ENCODE measurements around the gene ACAA2.

DNA sequence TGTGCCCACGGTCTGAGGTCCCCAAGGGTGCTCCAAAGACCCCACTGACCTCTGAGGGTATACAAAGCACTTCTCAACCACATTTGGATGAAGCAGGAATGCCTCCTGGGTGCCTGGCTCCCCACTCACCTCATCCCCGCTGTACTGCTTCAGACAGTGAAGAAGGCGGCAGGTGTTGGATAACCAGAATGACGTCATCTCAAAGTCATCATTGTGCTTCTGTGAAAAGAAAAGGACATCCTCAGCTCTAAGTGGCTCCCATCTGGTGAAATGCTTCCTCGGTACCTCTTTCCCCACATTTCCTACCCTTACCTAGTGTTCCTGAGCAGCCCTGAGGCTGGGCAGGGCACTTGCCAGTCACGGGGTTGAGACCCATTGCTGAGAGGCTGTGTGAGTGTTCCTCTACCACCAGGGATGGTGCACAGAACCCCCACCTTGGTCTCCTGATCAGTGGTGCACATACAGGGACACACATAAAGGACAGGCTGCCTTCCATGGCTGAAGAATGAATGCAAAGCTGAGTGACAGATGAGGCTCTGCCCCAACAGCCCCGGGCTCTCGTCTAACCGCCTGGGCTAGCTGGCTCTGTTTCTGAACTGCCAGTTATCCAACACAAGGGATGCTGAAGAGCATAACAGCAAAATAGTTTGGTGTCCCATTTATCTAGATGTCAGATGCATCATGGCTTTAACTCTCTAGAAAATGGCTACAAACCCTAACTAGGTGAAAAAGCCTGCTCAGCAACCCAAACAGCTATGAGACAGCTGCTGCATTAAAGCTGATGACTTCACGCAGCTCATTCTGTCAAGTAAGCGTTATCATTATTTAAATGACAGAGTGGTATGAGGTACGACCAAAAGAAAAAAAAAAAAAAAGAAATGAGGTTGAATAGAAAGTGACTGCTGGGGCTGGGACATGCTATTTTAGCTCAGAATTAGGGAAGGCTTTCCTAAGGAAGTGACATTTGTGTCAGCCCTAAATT lies 28.2 kb upstream of the ACAA2 start:
- no peak for TF ChIP-seq ZNF274 (IDR thresholded peaks at IDR 0.05; ENCODE audit: borderline replicate concordance, extremely low read depth, low read length)
- TF ChIP-seq EZH2 (IDR thresholded peaks at IDR 0.05; ENCODE audit: low read depth, low read length, severe bottlenecking), result no peak
- TF ChIP-seq, protein P1, sequence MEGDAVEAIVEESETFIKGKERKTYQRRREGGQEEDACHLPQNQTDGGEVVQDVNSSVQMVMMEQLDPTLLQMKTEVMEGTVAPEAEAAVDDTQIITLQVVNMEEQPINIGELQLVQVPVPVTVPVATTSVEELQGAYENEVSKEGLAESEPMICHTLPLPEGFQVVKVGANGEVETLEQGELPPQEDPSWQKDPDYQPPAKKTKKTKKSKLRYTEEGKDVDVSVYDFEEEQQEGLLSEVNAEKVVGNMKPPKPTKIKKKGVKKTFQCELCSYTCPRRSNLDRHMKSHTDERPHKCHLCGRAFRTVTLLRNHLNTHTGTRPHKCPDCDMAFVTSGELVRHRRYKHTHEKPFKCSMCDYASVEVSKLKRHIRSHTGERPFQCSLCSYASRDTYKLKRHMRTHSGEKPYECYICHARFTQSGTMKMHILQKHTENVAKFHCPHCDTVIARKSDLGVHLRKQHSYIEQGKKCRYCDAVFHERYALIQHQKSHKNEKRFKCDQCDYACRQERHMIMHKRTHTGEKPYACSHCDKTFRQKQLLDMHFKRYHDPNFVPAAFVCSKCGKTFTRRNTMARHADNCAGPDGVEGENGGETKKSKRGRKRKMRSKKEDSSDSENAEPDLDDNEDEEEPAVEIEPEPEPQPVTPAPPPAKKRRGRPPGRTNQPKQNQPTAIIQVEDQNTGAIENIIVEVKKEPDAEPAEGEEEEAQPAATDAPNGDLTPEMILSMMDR (IDR thresholded peaks at IDR 0.05; ENCODE audit: control extremely low read depth in 1 of 3, insufficient read depth in 1 of 3, low read depth in 1 of 3, low read length in 3 of 3), result no peak
